A549 (cell line): ENCODE data around the gene SOX6. TPM values are rescaled to one million over a fixed set of nuclear protein-coding genes. Genes with fewer than 3 reads are reported as not detected.

ENCODE experiments used
- ATAC-seq, 2 experiments: fragments of 200-7000 bp in 1 of 2; fragments of >200 bp in 1 of 2; cut with Nextera tagmentation in 1 of 2; cut with Tn5 transposase in 1 of 2; 3 replicates each; pipeline versions ENCODE4 v1.8.0 to v1.9.1; 2018 to 2020; ENCODE audit warnings: mild to moderate bottlenecking in 1 of 2, moderate library complexity in 1 of 2
- CTCF ChIA-PET: fragments of 300-600 bp; sonication (Branson Sonifier 250); formaldehyde crosslinking; extraction: SDS; loops from one replicate; lab custom pipeline; 2021; ENCODE audit warnings: antibody characterized with exemption, inconsistent platforms; lab: Yijun Ruan, JAX
- POLR2A ChIA-PET: fragments of 350-600 bp; formaldehyde crosslinking; extraction: SDS; loops from one replicate; lab custom pipeline; 2021; ENCODE audit warnings: antibody characterized with exemption, inconsistent platforms; lab: Yijun Ruan, JAX
- DNase-seq, 2 experiments: peaks; one replicate each; pipeline versions ENCODE4 v3.0.0 to v3.0.0-alpha.2; 2011 to 2016; ENCODE audit warnings: low read depth in 1 of 2, low spot score in 1 of 2
- FAIRE-seq: peaks from 2 replicates; lab custom pipeline; 2011; peaks lifted over from hg19 to GRCh38; lab: Jason Lieb, UNC
- H3K27ac ChIP-seq, 2 experiments: fragments of >200 bp; sonication (Bioruptor Twin); formaldehyde crosslinking; 3 replicates each; pipeline ENCODE4 v1.5.1; 2016 to 2017
- H3K4me1 ChIP-seq: fragments of >200 bp; sonication (Bioruptor Twin); formaldehyde crosslinking; 3 replicates; pipeline ENCODE4 v1.6.1; 2016
- H3K4me2 ChIP-seq: fragments of >200 bp; sonication (Bioruptor Twin); formaldehyde crosslinking; 3 replicates; pipeline ENCODE4 v1.6.1; 2016
- H3K4me3 ChIP-seq: fragments of >200 bp; sonication (Bioruptor Twin); formaldehyde crosslinking; 3 replicates; pipeline ENCODE4 v1.5.1; 2016
- H3K9me3 ChIP-seq: fragments of >200 bp; sonication (Bioruptor Twin); formaldehyde crosslinking; 3 replicates; pipeline ENCODE4 v1.6.1; 2016
- CHD4 ChIP-seq: fragments of 200-600 bp; sonication (generic); IDR thresholded peaks from 2 replicates; pipeline ENCODE4 v1.6.1; 2016; ENCODE audit warnings: antibody characterized with exemption, mild to moderate bottlenecking, borderline replicate concordance
- CTCF ChIP-seq: fragments of >200 bp; sonication (Bioruptor Twin); formaldehyde crosslinking; IDR thresholded peaks from 3 replicates; pipeline ENCODE4 v1.5.1; 2016
- EHMT2 ChIP-seq: fragments of 200-600 bp; sonication (generic); IDR thresholded peaks from 2 replicates; pipeline ENCODE4 v1.6.1; 2016; ENCODE audit warnings: antibody characterized with exemption, low read depth, mild to moderate bottlenecking, moderate library complexity
- EP300 ChIP-seq, 2 experiments: fragments of >200 bp; sonication (Bioruptor Twin); formaldehyde crosslinking; IDR thresholded peaks; 2 replicates in 1 of 2; 3 replicates in 1 of 2; pipeline ENCODE4 v1.6.1; 2016 to 2017
- HDAC2 ChIP-seq: fragments of 200-600 bp; sonication (generic); IDR thresholded peaks from 2 replicates; pipeline ENCODE4 v1.6.1; 2016
- HEYL ChIP-seq: fragments of 250-450 bp; sonication (Bioruptor Pico); IDR thresholded peaks from 2 replicates; pipeline ENCODE4 v1.8.0; 2021; ENCODE audit warnings: mild to moderate bottlenecking, moderate library complexity
- HMGXB4 ChIP-seq: fragments of 250-450 bp; sonication (Bioruptor Pico); IDR thresholded peaks from 2 replicates; pipeline ENCODE4 v1.5.0; 2021; ENCODE audit warnings: mild to moderate bottlenecking, moderate library complexity, borderline replicate concordance
- JUN ChIP-seq, 2 experiments: fragments of >200 bp; sonication (Bioruptor Twin); formaldehyde crosslinking; IDR thresholded peaks; 2 replicates in 1 of 2; 3 replicates in 1 of 2; pipeline ENCODE4 v1.6.1; 2016 to 2017
- JUNB ChIP-seq: fragments of >200 bp; sonication (Bioruptor Twin); formaldehyde crosslinking; IDR thresholded peaks from 2 replicates; pipeline ENCODE4 v1.6.1; 2016
- MAFK ChIP-seq: fragments of 450-650 bp; IDR thresholded peaks from 2 replicates; pipeline ENCODE4 v1.6.1; 2014; ENCODE audit not compliant: partially characterized antibody
- POLR2A ChIP-seq: IDR thresholded peaks from 2 replicates; pipeline ENCODE4 v1.6.1; 2012; ENCODE audit warnings: mild to moderate bottlenecking, low read length
- POLR2AphosphoS2 ChIP-seq: conservative IDR thresholded peaks from 2 replicates; pipeline ENCODE4 v1.6.1; 2012; ENCODE audit warnings: low read length, improper control_type of control experiment, inconsistent platforms
- RAD21 ChIP-seq, 2 experiments: fragments of >200 bp in 1 of 2; sonication (Bioruptor Twin) in 1 of 2; formaldehyde crosslinking in 1 of 2; IDR thresholded peaks in 1 of 2; conservative IDR thresholded peaks in 1 of 2; 2 replicates in 1 of 2; 3 replicates in 1 of 2; pipeline ENCODE4 v1.6.1; 2012 to 2018; ENCODE audit warnings: inconsistent platforms in 1 of 2
- RARB ChIP-seq: fragments of 250-450 bp; sonication (Bioruptor Pico); IDR thresholded peaks from 2 replicates; pipeline ENCODE4 v1.8.0; 2021; ENCODE audit warnings: mild to moderate bottlenecking, moderate library complexity
- RCOR1 ChIP-seq: fragments of 150-350 bp; IDR thresholded peaks from 2 replicates; pipeline ENCODE4 v1.6.1; 2014; ENCODE audit warnings: antibody characterized with exemption, low read length, low read depth
- REST ChIP-seq: fragments of 200-600 bp; sonication (generic); IDR thresholded peaks from 2 replicates; pipeline ENCODE4 v1.6.1; 2016; ENCODE audit warnings: antibody characterized with exemption, mild to moderate bottlenecking, moderate library complexity
- USF2 ChIP-seq: fragments of 450-650 bp; IDR thresholded peaks from 2 replicates; pipeline ENCODE4 v1.6.1; 2014; ENCODE audit warnings: antibody characterized with exemption
- ZNF302 ChIP-seq: fragments of 250-450 bp; sonication (Bioruptor Pico); IDR thresholded peaks from 2 replicates; pipeline ENCODE4 v1.9.0; 2021; ENCODE audit warnings: inconsistent platforms, mild to moderate bottlenecking, moderate library complexity
- WGBS: methylation state at CpG from one replicate; pipeline ENCODE4 v1.1.6; 2017; ENCODE audit errors: missing lambda C conversion rate; 5-methylcytosine and 5-hydroxymethylcytosine counted together
- polyA plus RNA-seq, 4 experiments: library from polyadenylated mRNA; depleted of rRNA in 3 of 4; stranded (reverse); fragments of >200 nt; fragmentation: RNase III in 1 of 4; extraction: RNeasy Plus Mini Kit Qiagen cat#74134 plus additional on column Dnase treatment in 1 of 4; gene quantifications; 2 replicates in 3 of 4; 3 replicates in 1 of 4; pipeline ENCODE4 v1.2.3, GENCODE V29; 2011 to 2017
- TF ChIP-seq, protein P1 (sequence below): fragments of >200 bp; sonication (Bioruptor Twin); formaldehyde crosslinking; IDR thresholded peaks from 3 replicates; pipeline ENCODE4 v1.6.1; 2016
- TF ChIP-seq, protein P2 (sequence below): fragments of 150-350 bp; IDR thresholded peaks from 2 replicates; pipeline ENCODE4 v1.6.1; 2014; ENCODE audit warnings: low read depth, mild to moderate bottlenecking, low read length

The SOX6 gene
- polyA plus RNA-seq, 2 of the 4 experiments (the other 2 are of a cell fraction): 0.18 TPM; not detected in 1

DNA sequence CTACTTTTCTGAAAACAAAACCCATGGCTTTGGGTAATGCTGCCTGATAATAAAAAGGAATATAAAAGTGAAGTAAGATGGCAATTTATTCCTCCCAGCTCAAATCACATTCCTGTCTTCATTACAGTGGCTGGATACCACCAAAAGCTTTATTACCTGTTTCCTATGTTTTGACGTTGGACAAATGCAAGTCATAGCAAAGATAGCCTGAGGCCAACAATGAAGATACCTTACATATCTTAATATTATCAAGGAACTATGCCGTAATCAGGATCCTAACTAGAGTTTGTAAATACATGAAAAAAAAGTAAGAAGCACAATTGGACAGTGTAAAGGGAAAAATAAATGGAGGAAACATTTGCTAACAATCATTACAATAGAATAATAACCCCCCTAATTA is 202.4 kb downstream of the SOX6 start:
- TF ChIP-seq CHD4: no peak
- TF ChIP-seq USF2: no peak
- no peak for TF ChIP-seq RARB (CRISPR knock-in tag)
- no peak for TF ChIP-seq POLR2AphosphoS2
- no peak for TF ChIP-seq JUNB
- TF ChIP-seq EP300 (IDR thresholded peaks at IDR 0.05): no peak
- no peak for TF ChIP-seq EHMT2
- no peak for TF ChIP-seq HEYL (CRISPR knock-in tag)
- no peak for TF ChIP-seq RCOR1
- TF ChIP-seq REST: no peak
- TF ChIP-seq JUN (IDR thresholded peaks at IDR 0.05): no peak
- TF ChIP-seq MAFK: no peak
- TF ChIP-seq ZNF302 (CRISPR knock-in tag): no peak
- TF ChIP-seq POLR2A: no peak
- TF ChIP-seq, protein P1, sequence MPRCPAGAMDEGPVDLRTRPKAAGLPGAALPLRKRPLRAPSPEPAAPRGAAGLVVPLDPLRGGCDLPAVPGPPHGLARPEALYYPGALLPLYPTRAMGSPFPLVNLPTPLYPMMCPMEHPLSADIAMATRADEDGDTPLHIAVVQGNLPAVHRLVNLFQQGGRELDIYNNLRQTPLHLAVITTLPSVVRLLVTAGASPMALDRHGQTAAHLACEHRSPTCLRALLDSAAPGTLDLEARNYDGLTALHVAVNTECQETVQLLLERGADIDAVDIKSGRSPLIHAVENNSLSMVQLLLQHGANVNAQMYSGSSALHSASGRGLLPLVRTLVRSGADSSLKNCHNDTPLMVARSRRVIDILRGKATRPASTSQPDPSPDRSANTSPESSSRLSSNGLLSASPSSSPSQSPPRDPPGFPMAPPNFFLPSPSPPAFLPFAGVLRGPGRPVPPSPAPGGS: no peak
- TF ChIP-seq RAD21 (conservative IDR thresholded peaks at IDR 0.05 in 1 of 2, IDR thresholded peaks at IDR 0.05 in 1 of 2): no peak
- no peaks in the 10 kb centered on the region for H3K9me3 ChIP-seq
- ChIA-PET CTCF (no interaction called here), POLR2A (no interaction called here)
- H3K27ac ChIP-seq: peak overlapping the region; percentile 48 to 70; a peak in 5 of 6 replicates
- H3K4me3 ChIP-seq: no peak overlapping the region
- peaks cover 56% of the 10 kb centered on the region for H3K4me1 ChIP-seq
- WGBS: 38% methylated on average over 2 of the region's 2 CpGs
- FAIRE-seq: no peak
- DNase-seq: no peak
- H3K4me2 ChIP-seq: peak overlapping the region; percentile 52
- ATAC-seq: no peak

DNA sequence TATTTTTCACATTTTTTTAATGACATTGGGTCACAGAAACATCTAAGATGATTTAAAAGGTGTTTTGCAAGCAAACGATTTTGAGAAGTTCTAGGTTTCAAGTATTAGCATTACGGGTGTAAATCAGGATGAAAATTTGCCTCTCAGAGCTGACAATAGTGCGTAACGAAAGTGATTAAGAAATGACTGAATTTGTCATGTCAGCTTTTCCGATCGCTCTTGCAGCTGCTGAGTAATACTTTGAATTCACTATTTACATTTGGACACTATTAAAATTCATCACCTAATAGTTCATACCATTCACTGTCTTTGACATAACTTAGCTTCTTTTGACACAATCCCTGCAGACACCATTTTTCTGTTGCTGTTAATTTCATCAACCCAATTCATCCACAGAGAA is 205.2 kb downstream of the SOX6 start:
- H3K27ac ChIP-seq: no peak overlapping the region
- POLR2A ChIA-PET: no interaction called here
- 82% methylated on average over 6 of the region's 6 CpGs for WGBS
- no peak for DNase-seq
- H3K4me1 ChIP-seq: peaks cover 28% of the 10 kb centered on the region
- TF ChIP-seq HDAC2 (no peak), MAFK (peak; percentile 95), RAD21 (conservative IDR thresholded peaks at IDR 0.05 in 1 of 2, IDR thresholded peaks at IDR 0.05 in 1 of 2) (no peak)
- FAIRE-seq: peak; percentile 13
- no peak overlapping the region for H3K4me2 ChIP-seq
- no peak for ATAC-seq
- no peaks in the 10 kb centered on the region for H3K9me3 ChIP-seq
- no peak overlapping the region for H3K4me3 ChIP-seq
- CTCF ChIA-PET: no interaction called here

DNA sequence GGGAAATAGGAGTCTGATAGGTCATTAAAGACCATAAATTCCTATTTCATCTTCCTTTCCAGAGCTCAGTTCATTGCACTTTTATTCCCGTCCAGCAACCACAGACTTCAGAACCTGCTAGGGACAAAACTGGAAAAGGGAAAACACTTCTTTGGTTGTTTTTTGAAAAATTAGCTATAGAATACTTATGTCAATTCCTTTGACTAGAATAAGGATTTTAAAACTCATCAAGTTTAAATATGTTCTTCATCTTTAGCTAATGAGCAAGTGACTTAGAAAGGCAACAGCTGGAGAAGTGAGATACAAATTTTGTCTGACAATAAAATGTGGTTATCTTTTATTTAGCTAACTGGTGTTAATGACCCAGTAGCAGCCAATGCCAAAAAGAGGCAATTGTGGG is 206.9 kb downstream of the SOX6 start:
- H3K9me3 ChIP-seq: no peaks in the 10 kb centered on the region
- ATAC-seq (no peak), DNase-seq (no peak), FAIRE-seq (no peak)
- ChIA-PET CTCF (no interaction called here), POLR2A (interaction anchor here (0.7 kb wide), 1 partner anchor 291 kb away, joined by 3 read pairs; no protein-coding TSS in a partner anchor)
- no peak overlapping the region for H3K4me3 ChIP-seq
- no peak overlapping the region for H3K27ac ChIP-seq
- WGBS: 88% methylated on average over 1 of the region's 1 CpG
- H3K4me1 ChIP-seq: peaks cover 12% of the 10 kb centered on the region
- TF ChIP-seq CTCF: no peak
- TF ChIP-seq CHD4: no peak
- no peak for TF ChIP-seq HMGXB4
- TF ChIP-seq, protein P2, sequence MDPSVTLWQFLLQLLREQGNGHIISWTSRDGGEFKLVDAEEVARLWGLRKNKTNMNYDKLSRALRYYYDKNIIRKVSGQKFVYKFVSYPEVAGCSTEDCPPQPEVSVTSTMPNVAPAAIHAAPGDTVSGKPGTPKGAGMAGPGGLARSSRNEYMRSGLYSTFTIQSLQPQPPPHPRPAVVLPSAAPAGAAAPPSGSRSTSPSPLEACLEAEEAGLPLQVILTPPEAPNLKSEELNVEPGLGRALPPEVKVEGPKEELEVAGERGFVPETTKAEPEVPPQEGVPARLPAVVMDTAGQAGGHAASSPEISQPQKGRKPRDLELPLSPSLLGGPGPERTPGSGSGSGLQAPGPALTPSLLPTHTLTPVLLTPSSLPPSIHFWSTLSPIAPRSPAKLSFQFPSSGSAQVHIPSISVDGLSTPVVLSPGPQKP: no peak
- no peak overlapping the region for H3K4me2 ChIP-seq
